K562 (cell line): ENCODE results near the gene YAE1. TPM values are rescaled to one million over a fixed set of nuclear protein-coding genes. Genes with fewer than 3 reads are reported as not detected.

ENCODE experiments used
- ATAC-seq: fragments of 200-7000 bp; cut with Tn5 transposase; 3 replicates; pipeline ENCODE4 v1.9.1; 2020; ENCODE audit warnings: moderate library complexity
- BruUV-seq: library from RNA; stranded (reverse); fragments of 400-500 nt; replicated peaks from 2 replicates; lab custom pipeline; 2021; lab: Mats Ljungman, UMichigan
- CTCF ChIA-PET: fragments of 300-600 bp; formaldehyde crosslinking; extraction: SDS; loops from one replicate; lab custom pipeline; 2021; ENCODE audit warnings: low intra/inter-chr PET ratio; lab: Yijun Ruan, JAX
- POLR2A ChIA-PET: fragments of 300-600, 350-650 bp; sonication (Branson Sonifier 250); formaldehyde crosslinking; extraction: SDS; loops from one replicate; lab custom pipeline; 2021; ENCODE audit warnings: antibody characterized with exemption, inconsistent platforms; lab: Yijun Ruan, JAX
- DNase-seq, 4 experiments: peaks; one replicate each; pipeline versions ENCODE4 v3.0.0 to v3.0.0-alpha.2; 2011 to 2018; ENCODE audit warnings: low spot score in 3 of 4, mixed read lengths in 3 of 4; ENCODE audit errors: extremely low read depth in 1 of 4
- FAIRE-seq: peaks from 2 replicates; lab custom pipeline; 2011; peaks lifted over from hg19 to GRCh38; lab: Jason Lieb, UNC
- H2AFZ ChIP-seq: 2 replicates; pipeline ENCODE4 v1.6.0; 2011; ENCODE audit warnings: low read depth, low read length, control low read depth, inconsistent platforms
- H3K27ac ChIP-seq: fragments of 200-600 bp; 3 replicates; pipeline ENCODE4 v1.8.0; 2011; ENCODE audit warnings: low read depth, mild to moderate bottlenecking, control low read depth, inconsistent platforms, low read length, moderate library complexity, mixed read lengths; ENCODE audit errors: extremely low read depth
- H3K27me3 ChIP-seq, 2 experiments: fragments of 300-600 bp in 1 of 2; 2 replicates in 1 of 2; 3 replicates in 1 of 2; pipeline versions ENCODE4 v1.6.0 to v1.8.0; 2011; ENCODE audit warnings: inconsistent platforms in 2 of 2, low read length in 2 of 2, mild to moderate bottlenecking in 1 of 2, mixed read lengths in 1 of 2, moderate library complexity in 1 of 2; ENCODE audit not compliant: control insufficient read depth in 2 of 2, insufficient read depth in 2 of 2
- H3K36me3 ChIP-seq: fragments of 300-600 bp; 3 replicates; pipeline ENCODE4 v1.8.0; 2011; ENCODE audit warnings: mild to moderate bottlenecking, low read length, inconsistent platforms; ENCODE audit not compliant: control insufficient read depth, insufficient read depth
- H3K4me1 ChIP-seq, 2 experiments: fragments of 200-600 bp in 1 of 2; replicated peaks in 1 of 2; 2 replicates in 1 of 2; 3 replicates in 1 of 2; pipeline versions ENCODE4 v1.5.1 to v1.8.0; 2011; ENCODE audit warnings: inconsistent platforms in 2 of 2, low read length in 2 of 2, mild to moderate bottlenecking in 1 of 2, mixed read lengths in 1 of 2, moderate library complexity in 1 of 2; ENCODE audit not compliant: control insufficient read depth in 2 of 2, insufficient read depth in 2 of 2
- H3K4me2 ChIP-seq: 2 replicates; pipeline ENCODE4 v1.6.1; 2011; ENCODE audit warnings: low read length, control low read depth, inconsistent platforms, mixed read lengths; ENCODE audit not compliant: insufficient read depth
- H3K4me3 ChIP-seq: fragments of 200-600 bp; sonication (generic), shearing (Covaris generic); 2 replicates; pipeline ENCODE4 v1.5.1; 2016; ENCODE audit warnings: control low read depth, inconsistent platforms
- H3K79me2 ChIP-seq: fragments of 200-600 bp; 3 replicates; pipeline ENCODE4 v1.8.0; 2011; ENCODE audit warnings: low read length, inconsistent platforms; ENCODE audit not compliant: control insufficient read depth, insufficient read depth
- H3K9ac ChIP-seq, 2 experiments: 2 replicates each; pipeline versions ENCODE4 v1.6.0 to v1.6.1; 2011; ENCODE audit warnings: low read depth in 2 of 2, low read length in 2 of 2, control low read depth in 1 of 2, inconsistent platforms in 1 of 2, mild to moderate bottlenecking in 1 of 2, mixed read lengths in 1 of 2; ENCODE audit not compliant: insufficient read depth in 1 of 2
- H3K9me1 ChIP-seq: one replicate; pipeline ENCODE4 v1.6.0; 2011; ENCODE audit warnings: inconsistent platforms, mild to moderate bottlenecking, low read length, moderate library complexity; ENCODE audit not compliant: control insufficient read depth, insufficient read depth
- H3K9me3 ChIP-seq: replicated peaks from 2 replicates; pipeline ENCODE4 v1.5.1; 2011; ENCODE audit warnings: low read depth, low read length, inconsistent platforms; ENCODE audit not compliant: control insufficient read depth, insufficient read depth
- H4K20me1 ChIP-seq: replicated peaks from 2 replicates; pipeline ENCODE4 v1.6.1; 2011; ENCODE audit warnings: low read length, inconsistent platforms, mixed read lengths; ENCODE audit not compliant: control insufficient read depth, insufficient read depth
- BCLAF1 ChIP-seq, 2 experiments: fragments of 450-650 bp in 1 of 2; IDR thresholded peaks; 2 replicates each; pipeline ENCODE4 v1.6.1; 2011 to 2017; ENCODE audit warnings: low read depth in 2 of 2, antibody characterized with exemption in 1 of 2, borderline replicate concordance in 1 of 2, low read length in 1 of 2, mild to moderate bottlenecking in 1 of 2, mixed read lengths in 1 of 2; ENCODE audit not compliant: control insufficient read depth in 1 of 2
- BCOR ChIP-seq: fragments of 450-650 bp; IDR thresholded peaks from 2 replicates; pipeline ENCODE4 v1.6.1; 2016
- CBX1 ChIP-seq: sonication (generic); IDR thresholded peaks from 2 replicates; pipeline ENCODE4 v1.6.1; 2016; ENCODE audit warnings: antibody characterized with exemption, low read depth, mild to moderate bottlenecking
- E2F5 ChIP-seq: sonication (generic); formaldehyde crosslinking; IDR thresholded peaks from 2 replicates; pipeline ENCODE4 v1.8.0; 2022; ENCODE audit warnings: mild to moderate bottlenecking, missing genetic modification reagents
- GATAD2A ChIP-seq: fragments of 450-650 bp; IDR thresholded peaks from 2 replicates; pipeline ENCODE4 v1.6.1; 2017
- SAP30 ChIP-seq: fragments of 200-600 bp; sonication (generic); IDR thresholded peaks from 2 replicates; pipeline ENCODE4 v1.6.1; 2012; ENCODE audit warnings: borderline replicate concordance, low read depth, mild to moderate bottlenecking, moderate library complexity, low read length, control low read depth, inconsistent platforms; ENCODE audit not compliant: insufficient read depth, poor library complexity, severe bottlenecking
- U2AF2 ChIP-seq: fragments of 200-400 bp; formaldehyde crosslinking; optimal IDR thresholded peaks from 2 replicates; pipeline ENCODE3; 2017; ENCODE audit warnings: low read depth, mild to moderate bottlenecking, low read length
- XRCC5 ChIP-seq: fragments of 200-400 bp; formaldehyde crosslinking; IDR thresholded peaks from 2 replicates; pipeline ENCODE4 v1.6.1; 2017; ENCODE audit warnings: low read depth, mild to moderate bottlenecking, low read length
- ZBTB9 ChIP-seq: fragments of 450-650 bp; formaldehyde crosslinking; IDR thresholded peaks from 2 replicates; pipeline ENCODE4 v1.4.0; 2020; ENCODE audit warnings: mild to moderate bottlenecking, moderate library complexity
- ZMIZ1 ChIP-seq, 2 experiments: fragments of 150-350 bp in 1 of 2; IDR thresholded peaks; 2 replicates each; pipeline ENCODE4 v1.6.1; 2012 to 2016; ENCODE audit warnings: low read depth in 2 of 2, low read length in 2 of 2, mild to moderate bottlenecking in 1 of 2, moderate library complexity in 1 of 2
- ZNF75A ChIP-seq: fragments of 450-650 bp; formaldehyde crosslinking; IDR thresholded peaks from 2 replicates; pipeline ENCODE4 v1.4.0; 2020; ENCODE audit warnings: mild to moderate bottlenecking
- WGBS: fragments of 100-300 bp; shearing (Covaris generic); methylation state at CpG from one replicate; pipeline ENCODE4 v1.1.6; 2016; ENCODE audit warnings: low coverage, mixed read lengths; ENCODE audit not compliant: insufficient coverage; ENCODE audit errors: missing lambda C conversion rate; 5-methylcytosine and 5-hydroxymethylcytosine counted together
- in situ Hi-C: fragments of 300-500 bp; cut with MboI; formaldehyde crosslinking; loops from 4 replicates; pipeline ENCODE4 v1.15.0; 2018; ENCODE audit warnings: inconsistent platforms, mixed read lengths
- intact Hi-C: fragments of 100-400 bp; cut with micrococcal nuclease; formaldehyde crosslinking; loops from 2 replicates; pipeline ENCODE4 v1.14.2; 2022
- polyA plus RNA-seq, 8 experiments: library from polyadenylated mRNA; depleted of rRNA in 4 of 8; stranded (reverse) in 5 of 8; unstranded in 3 of 8; fragments of >200 nt; fragmentation: Nextera tagmentation in 2 of 8; fragmentation: Illumina TruSeq in 1 of 8; extraction: Ambion mirVana in 2 of 8; extraction: Trizol in 1 of 8; gene quantifications; 2 replicates each; pipeline versions ENCODE4 v1.2.1 to v1.2.3, GENCODE V29; 2011 to 2014; ENCODE audit warnings: inconsistent platforms in 1 of 8, missing spikeins in 1 of 8
- total RNA-seq, 7 experiments: library from RNA; depleted of rRNA in 6 of 7; stranded (reverse); fragments of >200 nt in 6 of 7; fragmentation: Illumina TruSeq in 2 of 7; extraction: Trizol in 2 of 7; gene quantifications; 2 replicates each; pipeline versions ENCODE4 v1.2.1 to v1.2.3, GENCODE V29; 2011 to 2021; ENCODE audit warnings: low replicate concordance in 1 of 7

YAE1 gene
- total and polyA plus RNA-seq, 9 of the 15 experiments (the other 6 are each of a cell fraction or from before 2014, with no cell fraction given) = 15.2 to 63.4 (median 30.1) TPM

- no peak for TF ChIP-seq ZNF75A
- TF ChIP-seq, all 486 proteins: peak for 0
These were observed 21.2 kb downstream of the YAE1 start (continued) for GRCh38 chr7:39587393-39587792.

- POLR2A ChIA-PET = interaction anchor here (1.0 to 1.1 kb wide), 2 partner anchors 46 to 158 kb away, joined by 3 read pairs; no protein-coding TSS in a partner anchor
- TF ChIP-seq XRCC5 (no peak), U2AF2 (no peak), BCOR (no peak), GATAD2A (no peak), SAP30 (no peak), CBX1 (no peak), ZMIZ1 (IDR thresholded peaks at IDR 0.05; ENCODE audit: low read depth in 2 of 2, low read length in 2 of 2) (no peak), ZBTB9 (CRISPR knock-in tag) (no peak), E2F5 (CRISPR knock-in tag) (no peak), BCLAF1 (IDR thresholded peaks at IDR 0.05; ENCODE audit: borderline replicate concordance in 1 of 2, control insufficient read depth in 1 of 2, low read depth in 2 of 2, low read length in 1 of 2) (no peak)
These were observed 22.2 kb downstream of the YAE1 start for GRCh38 chr7:39588416-39588815.

More at GRCh38 chr7:39588416-39588815, 22.2 kb downstream of the YAE1 start:
- CTCF ChIA-PET = no interaction called here
- Histone ChIP-seq H3K9ac (no peak overlapping the region), H3K36me3 (no peaks in the 10 kb centered on the region), H2AFZ (0 out of 2 replicates have a peak overlapping the region, but pooled peaks have one; percentile 28), H3K4me2 (no peak overlapping the region), H3K4me3 (no peak overlapping the region), H3K4me1 (peaks cover 4 to 15% of the 10 kb centered on the region in 2 experiments), H3K27ac (no peak overlapping the region), H3K9me3 (no peaks in the 10 kb centered on the region), H3K79me2 (no peaks in the 10 kb centered on the region), H3K27me3 (no peaks in the 10 kb centered on the region), H4K20me1 (no peaks in the 10 kb centered on the region), H3K9me1 (no peaks in the 10 kb centered on the region)
- in situ Hi-C loops = loop anchor here (10.0 kb wide), 1 partner anchor 466 kb away; no protein-coding TSS in a partner anchor
- DNase-seq (no peak), ATAC-seq (no peak), FAIRE-seq (no peak)
- intact Hi-C loops = no loop called here
- whole genome bisulfite sequencing = 79% methylated on average over 5 of the region's 5 CpGs
- BruUV-seq = no TSS peak
